HG03060 (cell line): Measurements from ENCODE around the gene KIF25.

Experiments
- ATAC-seq: cut with Tn5 transposase; IDR thresholded peaks from one replicate; pipeline ENCODE4 v1.9.1; 2021; ENCODE audit warnings: low read depth, moderate number of reproducible peaks; ENCODE audit not compliant: unreplicated experiment

KIF25 gene

DNA sequence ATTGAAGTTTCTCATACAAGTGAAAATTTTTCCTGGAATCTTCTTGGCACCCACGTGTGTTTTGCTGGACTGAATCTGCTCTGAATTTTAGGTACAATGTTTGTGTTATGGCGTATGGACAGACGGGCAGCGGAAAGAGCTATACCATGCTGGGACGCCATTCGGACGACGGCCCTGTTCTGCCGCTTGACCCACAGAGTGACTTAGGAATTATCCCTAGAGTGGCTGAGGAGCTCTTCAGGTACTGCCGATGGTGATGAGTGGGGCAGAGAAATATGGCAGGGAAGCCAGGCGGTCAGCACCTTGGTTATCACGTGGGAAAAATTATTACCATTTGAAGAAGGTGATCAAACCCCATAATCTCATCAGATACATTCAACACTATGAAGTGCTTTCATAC, 36.3 kb downstream of the KIF25 start:
- ATAC-seq: no peak

GRCh38 chr6:168034537-168034936, 37.1 kb downstream of the KIF25 start:
- ATAC-seq: no peak

DNA sequence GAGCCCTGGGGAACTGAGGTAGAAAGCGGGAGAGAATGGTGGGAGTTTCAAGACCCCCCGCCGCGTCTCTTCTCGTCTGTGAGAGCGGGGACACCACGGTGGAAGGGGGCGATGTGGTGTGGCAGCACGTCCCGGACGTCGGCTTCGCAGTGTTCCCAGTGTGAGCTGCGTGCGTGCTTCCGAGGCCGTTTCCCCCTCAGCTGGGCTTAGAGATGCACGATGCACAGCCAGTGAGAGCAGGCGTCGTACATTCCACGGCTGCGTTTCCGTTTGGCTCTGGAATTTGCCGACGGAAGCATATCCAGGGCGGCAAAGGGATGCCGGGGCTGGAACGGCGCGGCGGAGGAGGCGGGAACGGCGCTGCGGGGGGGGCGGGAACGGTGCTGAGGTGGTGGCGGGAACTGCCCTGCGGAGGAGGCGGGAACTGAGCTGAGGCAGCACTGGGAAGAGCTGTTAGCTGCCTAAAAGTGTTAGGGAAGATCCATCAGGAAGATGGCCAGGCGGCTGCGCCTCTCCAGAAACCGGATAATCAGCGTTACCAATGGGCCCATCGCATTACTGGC, 37.7 kb downstream of the KIF25 start:
- no peak for ATAC-seq

- no peak for ATAC-seq
These were observed 38.4 kb downstream of the KIF25 start for GRCh38 chr6:168035661-168036545.

DNA sequence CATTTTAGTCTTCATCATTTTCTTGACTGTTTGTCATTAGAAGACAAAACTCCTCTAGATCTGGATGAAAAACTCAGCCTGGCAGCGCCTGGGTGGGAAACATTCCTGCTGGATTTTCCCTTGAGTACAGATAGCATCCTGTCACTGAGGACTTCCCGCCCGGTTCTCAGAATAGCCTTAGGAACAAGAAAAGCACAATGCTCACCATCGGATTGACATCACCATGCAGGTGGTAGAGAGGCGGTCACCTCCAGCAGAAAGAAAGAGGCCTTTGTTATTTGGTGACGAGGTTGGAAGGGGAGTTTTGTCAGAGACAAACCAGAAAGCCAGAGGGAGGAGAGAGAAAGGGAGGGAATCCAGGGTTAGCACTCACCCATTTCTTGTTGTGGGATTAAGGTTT, 39.8 kb downstream of the KIF25 start:
- no peak for ATAC-seq

- no peak for ATAC-seq
These were observed 40.4 kb downstream of the KIF25 start for GRCh38 chr6:168037856-168038255.

- no peak for ATAC-seq
These were observed 41.2 kb downstream of the KIF25 start for GRCh38 chr6:168038576-168039140.

DNA sequence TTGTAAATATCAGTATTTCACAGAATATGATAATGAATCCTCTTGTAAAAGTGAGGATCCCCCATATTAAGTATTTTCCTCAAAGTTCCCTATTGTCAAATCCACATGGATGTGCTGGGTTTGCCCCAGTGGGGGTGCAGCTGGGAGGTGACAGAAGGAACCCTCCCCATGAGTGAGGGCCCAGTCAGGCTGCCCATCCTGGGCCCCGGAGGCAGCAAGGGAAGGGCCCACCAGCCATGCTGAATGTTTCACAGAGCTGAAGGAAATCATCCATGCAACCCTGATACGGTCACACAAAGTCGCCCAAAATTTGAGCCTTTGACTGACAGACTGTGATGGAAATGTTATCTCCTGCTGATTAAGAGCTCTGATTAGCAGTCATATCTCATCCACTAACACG, 41.8 kb downstream of the KIF25 start:
- ATAC-seq: no peak

DNA sequence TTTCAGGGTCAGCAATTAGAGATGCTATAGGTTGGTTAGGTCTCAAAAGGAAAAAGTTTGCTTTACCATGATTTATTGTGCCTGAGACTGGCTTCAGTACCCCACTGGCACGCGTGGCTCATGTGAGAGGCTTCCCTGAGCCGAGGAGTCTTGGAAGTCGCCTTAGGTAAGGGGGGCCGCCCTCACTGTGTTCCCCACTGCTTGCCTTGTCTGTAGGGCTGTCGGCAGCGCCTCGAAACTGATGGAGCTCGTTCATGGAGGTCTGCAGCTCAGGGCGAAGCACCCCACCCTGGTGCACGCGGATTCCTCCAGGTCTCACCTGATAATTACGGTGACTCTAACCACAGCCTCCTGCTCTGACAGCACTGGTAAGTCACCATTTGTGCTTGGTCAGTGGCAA, 42.4 kb downstream of the KIF25 start:
- ATAC-seq: no peak

GRCh38 chr6:168040856-168041496, 43.5 kb downstream of the KIF25 start:
- no peak for ATAC-seq

GRCh38 chr6:168041928-168042327, 44.5 kb downstream of the KIF25 start:
- no peak for ATAC-seq

DNA sequence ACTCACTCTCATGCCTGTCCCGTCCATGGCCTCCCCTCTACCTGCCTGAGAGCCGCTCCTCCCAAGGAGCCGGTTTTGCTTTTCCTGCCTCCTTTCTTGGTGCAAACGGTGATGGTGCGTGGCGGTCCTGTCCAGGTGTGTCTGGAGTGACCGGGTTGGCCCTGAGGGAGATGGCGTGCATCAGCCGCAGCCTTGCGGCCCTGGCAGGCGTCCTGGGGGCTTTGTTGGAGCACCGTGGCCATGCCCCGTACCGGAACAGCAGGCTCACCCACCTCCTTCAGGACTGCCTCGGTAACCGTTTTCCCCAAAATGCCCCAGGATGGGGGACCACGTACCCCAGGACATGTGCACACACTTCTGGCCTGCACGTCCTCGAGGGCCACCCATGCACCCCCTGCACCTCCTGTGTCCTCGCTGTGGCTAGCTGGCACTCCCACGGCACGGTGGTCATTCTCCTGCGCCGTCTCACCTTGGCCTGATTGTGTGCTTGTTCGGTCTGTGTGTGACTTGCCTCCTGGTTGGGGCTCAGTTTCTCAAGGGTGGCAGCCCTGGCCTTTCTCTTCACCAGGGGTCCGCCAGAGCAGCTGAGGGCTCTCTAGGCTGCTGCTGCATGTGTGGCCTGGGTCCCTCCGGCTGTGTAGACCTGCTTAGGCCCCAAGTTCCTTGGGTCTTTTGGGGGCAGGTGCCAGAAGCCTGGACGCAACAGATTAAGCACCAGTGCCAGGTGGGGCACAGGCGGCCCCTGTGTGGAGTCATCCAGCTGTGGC, 45.1 kb downstream of the KIF25 start:
- ATAC-seq: no peak

- ATAC-seq: no peak
These were observed 45.8 kb downstream of the KIF25 start for GRCh38 chr6:168043193-168043847.

DNA sequence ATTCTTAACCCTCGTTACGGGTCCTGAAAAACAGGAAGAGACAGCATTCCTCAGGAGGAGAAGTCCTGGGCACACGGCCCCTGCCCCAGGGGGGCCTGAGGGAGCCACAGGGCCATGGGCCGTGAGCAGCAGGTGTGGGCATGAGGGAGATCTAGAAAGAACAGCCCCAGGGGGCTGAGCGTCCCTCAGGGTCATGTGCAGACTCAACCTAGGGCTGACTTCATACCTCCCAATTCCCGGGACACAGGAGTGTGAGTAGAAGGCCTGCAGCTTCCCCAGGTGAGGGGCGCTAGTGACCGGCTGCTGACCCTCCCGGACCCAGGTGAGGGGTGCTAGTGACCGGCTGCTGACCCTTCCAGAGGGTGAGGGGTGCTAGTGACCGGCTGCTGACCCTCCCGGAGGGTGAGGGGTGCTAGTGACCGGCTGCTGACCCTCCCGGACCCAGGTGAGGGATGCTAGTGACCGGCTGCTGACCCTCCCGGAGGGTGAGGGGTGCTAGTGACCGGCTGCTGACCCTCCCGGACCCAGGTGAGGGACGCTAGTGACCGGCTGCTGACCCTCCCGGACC, 46.5 kb downstream of the KIF25 start:
- ATAC-seq: no peak

DNA sequence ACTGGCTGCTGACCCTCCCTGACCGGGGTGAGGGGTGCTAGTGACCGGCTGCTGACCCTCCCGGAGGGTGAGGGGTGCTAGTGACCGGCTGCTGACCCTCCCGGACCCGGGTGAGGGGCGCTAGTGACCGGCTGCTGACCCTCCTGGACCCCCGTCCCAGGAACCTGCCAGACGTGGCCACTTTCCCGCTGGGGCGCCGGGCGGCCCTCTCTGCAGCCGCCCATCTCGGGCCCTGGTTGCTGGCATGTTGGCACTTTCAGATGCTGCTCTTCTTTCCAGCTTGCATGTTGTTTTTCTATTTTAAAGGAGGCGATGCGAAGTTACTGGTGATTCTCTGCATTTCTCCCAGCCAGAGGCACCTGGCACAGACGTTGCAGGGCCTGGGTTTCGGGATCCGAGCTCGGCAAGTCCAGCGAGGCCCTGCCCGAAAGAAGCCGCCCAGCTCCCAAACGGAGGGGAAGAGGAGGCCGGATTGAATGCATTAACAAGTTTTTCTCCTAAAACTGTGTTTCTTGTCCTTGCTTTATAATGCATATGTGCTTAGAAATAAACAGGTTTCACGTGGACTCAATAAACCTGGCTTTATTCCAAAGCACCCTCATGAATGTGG, 47.2 kb downstream of the KIF25 start:
- no peak for ATAC-seq

DNA sequence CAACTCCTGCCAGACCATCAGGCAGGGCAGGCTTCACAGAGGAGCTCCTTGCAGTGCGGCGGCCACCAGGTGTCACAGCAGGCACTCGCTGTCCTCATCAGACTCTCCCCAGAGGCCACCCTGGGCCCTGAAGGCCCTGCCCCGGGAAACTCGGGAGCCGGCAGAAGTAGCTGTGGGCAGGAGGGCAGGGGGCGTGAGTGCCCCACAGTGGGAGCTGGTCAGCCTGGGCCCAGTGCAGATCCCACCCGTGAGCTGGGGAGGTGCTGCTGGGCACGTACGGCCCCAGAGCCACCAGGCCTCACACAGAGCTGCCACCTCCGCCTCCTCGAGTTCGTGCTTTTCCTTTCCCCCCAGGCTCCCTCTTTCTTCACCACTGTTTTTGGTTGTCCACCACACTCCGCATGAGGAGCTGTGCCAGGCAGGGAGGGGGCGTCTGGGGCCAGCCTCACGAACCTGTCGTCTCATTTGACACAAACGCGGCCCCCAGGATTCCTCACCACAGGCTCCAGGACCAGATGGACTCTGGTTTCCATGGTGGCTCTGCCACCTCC, 47.7 kb downstream of the KIF25 start:
- ATAC-seq: no peak

DNA sequence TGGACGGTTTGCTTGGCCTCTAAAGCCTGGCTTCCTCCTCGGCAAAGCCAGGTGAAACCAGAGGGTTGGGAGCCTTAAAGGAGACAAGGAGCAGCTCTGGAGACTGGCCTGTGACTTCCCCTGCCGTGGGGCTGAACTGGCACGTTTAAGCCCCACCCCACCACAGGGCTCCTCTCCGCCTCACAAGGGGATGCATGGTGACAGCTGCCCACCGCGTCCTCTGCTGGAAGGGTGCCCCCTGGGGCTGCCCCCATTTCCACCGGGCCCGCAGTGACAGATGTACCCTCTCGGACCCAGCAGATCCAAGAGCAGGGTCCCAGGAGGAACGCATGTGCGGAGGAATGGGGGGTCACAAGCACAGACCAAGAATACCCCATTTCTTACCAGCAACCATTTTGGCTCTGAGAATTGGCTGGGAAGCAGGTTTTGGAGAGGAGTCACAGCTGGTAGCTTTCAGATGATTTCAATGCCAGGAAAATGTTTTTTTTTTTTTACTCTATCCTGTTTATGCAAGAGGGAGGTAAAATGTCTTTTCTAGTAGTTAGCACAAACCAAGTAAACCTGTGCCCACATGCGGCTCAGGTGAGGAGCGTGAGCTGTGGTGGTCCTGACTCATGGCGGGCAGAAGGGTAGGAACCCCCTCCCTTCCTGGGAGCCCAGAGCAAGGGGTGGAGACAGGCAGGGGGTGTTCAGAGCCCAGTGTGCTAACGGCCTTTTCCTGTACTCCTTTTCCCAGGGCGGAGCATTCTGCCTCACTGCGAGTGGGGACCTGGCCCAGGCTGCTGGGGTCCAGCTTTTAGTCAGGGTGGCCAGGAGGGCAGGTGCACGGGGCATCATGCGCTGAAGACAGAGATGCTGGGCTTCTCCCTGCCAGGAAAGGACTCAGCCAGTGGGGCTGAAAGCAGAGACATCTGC, 48.5 kb downstream of the KIF25 start:
- no peak for ATAC-seq

- no peak for ATAC-seq
These were observed 49.2 kb downstream of the KIF25 start for GRCh38 chr6:168046696-168047095.
